Mesenchymal stem cell (in vitro differentiated cells and primary cell): ENCODE data around the gene PDE4B.
A peak's percentile ranks its signal among the peaks of the same experiment; 100 is the strongest.

ENCODE experiments used
- DNase-seq: peaks from one replicate; pipeline ENCODE4 v3.0.0-alpha.2; 2013
- H2AFZ ChIP-seq: one replicate; pipeline ENCODE4 v1.6.1; 2013; ENCODE audit warnings: low read depth, mild to moderate bottlenecking, control low read depth, inconsistent platforms, low read length, moderate library complexity
- H2AK5ac ChIP-seq: 2 replicates; pipeline ENCODE4 v1.6.1; 2013; ENCODE audit warnings: low read length, moderate library complexity, mild to moderate bottlenecking, inconsistent platforms; ENCODE audit not compliant: severe bottlenecking
- H2BK120ac ChIP-seq: one replicate; pipeline ENCODE4 v1.6.1; 2013; ENCODE audit warnings: low read depth, mild to moderate bottlenecking, inconsistent platforms, low read length, moderate library complexity
- H2BK12ac ChIP-seq, 2 experiments: one replicate each; pipeline ENCODE4 v1.6.1; 2013; ENCODE audit warnings: inconsistent platforms in 2 of 2, low read length in 2 of 2, mild to moderate bottlenecking in 2 of 2, moderate library complexity in 2 of 2, control low read depth in 1 of 2
- H2BK15ac ChIP-seq: one replicate; pipeline ENCODE4 v1.6.1; 2013; ENCODE audit warnings: mild to moderate bottlenecking, low read depth, inconsistent platforms; ENCODE audit not compliant: poor library complexity, severe bottlenecking
- H2BK5ac ChIP-seq: 2 replicates; pipeline ENCODE4 v1.6.1; 2013; ENCODE audit warnings: low read depth, mild to moderate bottlenecking, low read length, control low read depth, inconsistent platforms; ENCODE audit not compliant: poor library complexity, severe bottlenecking
- H3K14ac ChIP-seq, 2 experiments: one replicate each; pipeline ENCODE4 v1.6.1; 2013; ENCODE audit warnings: inconsistent platforms in 2 of 2, low read length in 2 of 2, control low read depth in 1 of 2, mild to moderate bottlenecking in 1 of 2, moderate library complexity in 1 of 2
- H3K18ac ChIP-seq, 2 experiments: one replicate each; pipeline ENCODE4 v1.6.1; 2013; ENCODE audit warnings: inconsistent platforms in 2 of 2, low read length in 2 of 2, control low read depth in 1 of 2, low read depth in 1 of 2, mild to moderate bottlenecking in 1 of 2
- H3K23ac ChIP-seq, 2 experiments: one replicate each; pipeline ENCODE4 v1.6.1; 2013; ENCODE audit warnings: inconsistent platforms in 2 of 2, low read length in 2 of 2, mild to moderate bottlenecking in 2 of 2, moderate library complexity in 2 of 2, control low read depth in 1 of 2
- H3K27ac ChIP-seq: 2 replicates; pipeline ENCODE4 v1.5.1; 2013; ENCODE audit warnings: mild to moderate bottlenecking, moderate library complexity, low read length, control low read depth, inconsistent platforms; ENCODE audit not compliant: poor library complexity, severe bottlenecking
- H3K27me3 ChIP-seq, 2 experiments: 2 replicates each; pipeline versions ENCODE4 v1.6.1 to v1.7.0; 2013; ENCODE audit warnings: low read length in 2 of 2, mild to moderate bottlenecking in 2 of 2, moderate library complexity in 2 of 2, control low read depth in 1 of 2, inconsistent platforms in 1 of 2; ENCODE audit not compliant: control insufficient read depth in 1 of 2, insufficient read depth in 1 of 2
- H3K36me3 ChIP-seq, 2 experiments: 2 replicates each; pipeline versions ENCODE4 v1.6.1 to v1.7.0; 2013; ENCODE audit warnings: low read length in 2 of 2, control low read depth in 1 of 2, inconsistent platforms in 1 of 2, low read depth in 1 of 2, mild to moderate bottlenecking in 1 of 2; ENCODE audit not compliant: insufficient read depth in 2 of 2, control insufficient read depth in 1 of 2
- H3K4ac ChIP-seq, 2 experiments: one replicate each; pipeline ENCODE4 v1.6.1; 2013; ENCODE audit warnings: inconsistent platforms in 2 of 2, low read length in 2 of 2, mild to moderate bottlenecking in 2 of 2, moderate library complexity in 2 of 2, control low read depth in 1 of 2, low read depth in 1 of 2
- H3K4me1 ChIP-seq: 2 replicates; pipeline ENCODE4 v1.6.1; 2013; ENCODE audit warnings: low read depth, low read length, control low read depth; ENCODE audit not compliant: control insufficient read depth, insufficient read depth
- H3K4me2 ChIP-seq: 2 replicates; pipeline ENCODE4 v1.6.1; 2013; ENCODE audit warnings: low read length, mild to moderate bottlenecking, inconsistent platforms; ENCODE audit not compliant: poor library complexity, severe bottlenecking
- H3K4me3 ChIP-seq, 2 experiments: 2 replicates each; pipeline versions ENCODE4 v1.5.1 to v1.7.0; 2013; ENCODE audit warnings: low read length in 2 of 2, mild to moderate bottlenecking in 2 of 2, control low read depth in 1 of 2, low read depth in 1 of 2; ENCODE audit not compliant: insufficient read depth in 1 of 2
- H3K79me1 ChIP-seq: replicated peaks from 2 replicates; pipeline ENCODE4 v1.6.1; 2013; ENCODE audit warnings: mild to moderate bottlenecking, control low read depth, low read length, inconsistent platforms; ENCODE audit not compliant: poor library complexity, severe bottlenecking
- H3K9ac ChIP-seq: 2 replicates; pipeline ENCODE4 v1.7.0; 2013; ENCODE audit warnings: mild to moderate bottlenecking, low read length, moderate library complexity
- H3K9me3 ChIP-seq: 2 replicates; pipeline ENCODE4 v1.7.0; 2013; ENCODE audit warnings: mild to moderate bottlenecking, low read length; ENCODE audit not compliant: control insufficient read depth
- H4K8ac ChIP-seq: one replicate; pipeline ENCODE4 v1.6.1; 2013; ENCODE audit warnings: inconsistent platforms, mild to moderate bottlenecking, low read length, moderate library complexity
- H4K91ac ChIP-seq: one replicate; pipeline ENCODE4 v1.6.1; 2013; ENCODE audit warnings: mild to moderate bottlenecking, low read length, inconsistent platforms
- WGBS: methylation state at CpG from one replicate; pipeline ENCODE4 v1.1.7; 2013; ENCODE audit warnings: mixed read lengths; 5-methylcytosine and 5-hydroxymethylcytosine counted together

Gene PDE4B

DNA sequence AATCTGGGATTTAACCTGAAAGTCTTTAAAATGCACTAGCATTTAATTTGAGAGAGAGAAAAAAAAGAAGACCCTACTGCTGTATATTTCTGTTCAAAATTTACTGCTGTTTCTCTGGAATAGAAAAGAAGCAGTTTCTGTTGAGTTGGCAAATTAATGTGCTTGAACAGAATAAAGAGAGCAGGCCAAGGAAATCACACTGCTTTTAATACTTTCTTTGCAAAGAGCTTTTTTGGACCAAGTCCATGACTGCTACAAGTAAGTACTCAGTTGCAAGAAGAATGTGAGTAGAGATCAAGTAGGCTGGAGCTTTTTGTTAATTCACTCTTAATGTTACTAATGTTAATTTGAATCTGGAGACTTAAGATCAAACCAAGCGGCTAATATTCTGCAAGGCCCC lies 405.1 kb downstream of the PDE4B start:
- Histone ChIP-seq H2BK5ac (no peak overlapping the region), H3K36me3 (no peaks in the 10 kb centered on the region), H2AK5ac (no peak overlapping the region), H3K27me3 (no peaks in the 10 kb centered on the region), H2AFZ (no peak overlapping the region), H3K18ac (no peak overlapping the region), H3K4me1 (no peaks in the 10 kb centered on the region), H3K9me3 (no peaks in the 10 kb centered on the region), H3K9ac (no peak overlapping the region), H3K4me3 (no peak overlapping the region), H2BK12ac (no peak overlapping the region), H2BK15ac (no peak overlapping the region), H3K14ac (no peak overlapping the region), H2BK120ac (no peak overlapping the region), H3K23ac (no peak overlapping the region), H3K27ac (no peak overlapping the region), H4K8ac (no peak overlapping the region), H3K79me1 (no peaks in the 10 kb centered on the region), H3K4ac (no peak overlapping the region), H4K91ac (no peak overlapping the region), H3K4me2 (no peak overlapping the region)
- no peak for DNase-seq
- WGBS: no CpG with 5 or more reads among the region's 1 CpG

DNA sequence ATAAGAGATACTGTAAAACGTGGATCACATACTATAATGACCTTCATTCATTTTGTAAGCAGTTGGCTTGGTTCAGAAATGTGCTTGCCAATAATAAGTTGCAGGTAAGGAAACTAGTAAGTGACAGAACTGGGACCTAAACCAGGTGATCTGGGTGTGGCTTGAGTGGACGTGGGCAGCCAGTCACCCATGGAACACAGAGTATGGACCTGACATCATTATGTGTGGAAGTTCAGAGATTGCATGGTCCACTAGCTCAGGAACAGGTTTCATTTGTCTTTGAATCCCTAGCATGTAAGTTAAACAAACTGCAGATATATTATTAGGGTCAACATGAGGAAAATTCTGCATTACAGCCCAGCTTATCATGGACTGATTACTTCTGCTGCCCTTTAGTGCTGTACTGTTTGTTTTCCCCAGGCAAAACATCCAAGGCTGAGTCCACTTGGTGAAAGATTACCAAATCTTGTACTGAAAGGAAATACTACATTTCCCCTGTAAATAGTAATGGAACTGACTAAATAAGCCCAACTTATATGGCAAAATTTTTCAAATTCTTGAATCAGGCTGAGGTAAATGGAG lies 414.0 kb downstream of the PDE4B start:
- Histone ChIP-seq H3K23ac (no peak overlapping the region), H3K9me3 (no peaks in the 10 kb centered on the region), H2BK5ac (no peak overlapping the region), H3K14ac (no peak overlapping the region), H3K4me3 (no peak overlapping the region), H2BK15ac (no peak overlapping the region), H3K27ac (no peak overlapping the region), H3K4me2 (no peak overlapping the region), H3K9ac (no peak overlapping the region), H3K36me3 (no peaks in the 10 kb centered on the region), H3K18ac (no peak overlapping the region), H2BK120ac (no peak overlapping the region), H3K27me3 (no peaks in the 10 kb centered on the region), H4K8ac (no peak overlapping the region), H2BK12ac (no peak overlapping the region), H4K91ac (no peak overlapping the region), H3K4ac (no peak overlapping the region), H2AK5ac (no peak overlapping the region), H3K4me1 (no peaks in the 10 kb centered on the region), H2AFZ (no peak overlapping the region), H3K79me1 (no peaks in the 10 kb centered on the region)
- WGBS: 58% methylated on average over 1 of the region's 2 CpGs
- DNase-seq: no peak

DNA sequence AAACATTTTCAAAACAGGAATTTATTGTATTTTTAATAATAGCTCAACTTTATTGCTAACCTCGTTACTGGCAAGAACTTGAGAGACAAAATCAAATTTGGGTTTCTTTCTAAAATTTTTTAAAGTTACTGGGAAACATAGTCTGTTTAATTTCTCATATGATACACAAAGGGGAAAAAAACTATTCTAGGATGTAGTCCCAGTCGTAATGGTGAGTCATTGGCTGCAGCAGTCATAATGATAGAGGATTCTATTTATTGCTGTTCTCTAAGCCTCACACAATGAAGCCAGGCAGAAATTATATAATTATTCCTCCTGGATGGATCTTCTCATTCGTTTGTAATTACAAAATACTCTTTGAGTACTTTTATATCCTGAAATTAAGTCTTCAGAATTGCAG lies 414.8 kb downstream of the PDE4B start:
- H2BK12ac ChIP-seq: no peak overlapping the region
- no peak overlapping the region for H2AFZ ChIP-seq
- no peak overlapping the region for H3K18ac ChIP-seq
- H2BK15ac ChIP-seq: no peak overlapping the region
- H3K79me1 ChIP-seq: no peaks in the 10 kb centered on the region
- no peak overlapping the region for H2BK120ac ChIP-seq
- H3K36me3 ChIP-seq: no peaks in the 10 kb centered on the region
- H4K91ac ChIP-seq: no peak overlapping the region
- no peaks in the 10 kb centered on the region for H3K4me1 ChIP-seq
- no peak overlapping the region for H3K14ac ChIP-seq
- no CpG with 5 or more reads among the region's 3 CpGs for WGBS
- H2BK5ac ChIP-seq: no peak overlapping the region
- no peak overlapping the region for H3K23ac ChIP-seq
- H3K9ac ChIP-seq: peak overlapping the region; percentile 36
- no peak overlapping the region for H2AK5ac ChIP-seq
- H3K4ac ChIP-seq: no peak overlapping the region
- H3K27me3 ChIP-seq: no peaks in the 10 kb centered on the region
- H3K4me2 ChIP-seq: no peak overlapping the region
- H3K27ac ChIP-seq: no peak overlapping the region
- no peak overlapping the region for H4K8ac ChIP-seq
- peak; percentile 29 for DNase-seq
- no peaks in the 10 kb centered on the region for H3K9me3 ChIP-seq
- no peak overlapping the region for H3K4me3 ChIP-seq

DNA sequence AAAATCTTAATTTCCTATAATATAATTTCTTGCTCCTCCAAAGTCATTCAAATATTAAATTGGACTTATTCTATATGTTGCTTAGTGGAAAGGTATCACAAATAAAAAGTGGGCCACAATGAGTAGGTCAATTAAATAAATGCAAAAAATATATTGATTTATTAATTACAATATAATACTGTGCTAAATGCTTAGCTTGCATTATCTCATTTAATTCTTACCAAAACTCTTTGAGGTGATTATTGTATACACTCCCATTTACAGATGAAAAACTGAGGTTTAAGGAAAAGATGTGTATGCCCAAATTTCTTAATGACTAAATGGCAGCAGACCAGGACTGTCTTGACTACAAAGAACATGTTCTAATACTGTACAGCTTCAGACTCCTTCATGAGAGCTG lies 415.9 kb downstream of the PDE4B start:
- Histone ChIP-seq H3K79me1 (no peaks in the 10 kb centered on the region), H3K4me1 (no peaks in the 10 kb centered on the region), H2AK5ac (no peak overlapping the region), H2BK12ac (no peak overlapping the region), H3K4me2 (no peak overlapping the region), H3K27ac (no peak overlapping the region), H2AFZ (no peak overlapping the region), H3K9me3 (no peaks in the 10 kb centered on the region), H3K27me3 (no peaks in the 10 kb centered on the region), H4K91ac (no peak overlapping the region), H2BK5ac (no peak overlapping the region), H2BK120ac (no peak overlapping the region), H3K4me3 (no peak overlapping the region), H2BK15ac (no peak overlapping the region), H3K36me3 (no peaks in the 10 kb centered on the region), H3K14ac (no peak overlapping the region), H3K23ac (no peak overlapping the region), H3K9ac (no peak overlapping the region), H3K18ac (no peak overlapping the region), H3K4ac (no peak overlapping the region), H4K8ac (no peak overlapping the region)
- DNase-seq: no peak
